Keratinocyte (primary cell): ENCODE measurements around the gene RUFY3. TPM values are rescaled to one million over a fixed set of nuclear protein-coding genes. Genes with fewer than 3 reads are reported as not detected.

Source experiments
- DNase-seq: peaks from one replicate; pipeline ENCODE4 v3.0.0-alpha.2; 2011; ENCODE audit warnings: low read depth, missing footprints, low spot score
- FAIRE-seq: peaks from 2 replicates; lab custom pipeline; 2011; peaks lifted over from hg19 to GRCh38; lab: Jason Lieb, UNC
- H2AFZ ChIP-seq: 2 replicates; pipeline ENCODE4 v1.6.0; 2012; ENCODE audit warnings: low read length, control low read depth, inconsistent platforms; ENCODE audit not compliant: control insufficient read depth
- H3K27ac ChIP-seq: 2 replicates; pipeline ENCODE4 v1.5.1; 2011; ENCODE audit warnings: low read length; ENCODE audit not compliant: control insufficient read depth, insufficient read depth
- H3K27me3 ChIP-seq: 3 replicates; pipeline ENCODE4 v1.6.0; 2011; ENCODE audit warnings: low read length; ENCODE audit not compliant: control insufficient read depth, insufficient read depth; ENCODE audit errors: extremely low read depth
- H3K36me3 ChIP-seq, 2 experiments: 2 replicates in 1 of 2; 3 replicates in 1 of 2; pipeline ENCODE4 v1.5.1; 2011; ENCODE audit warnings: low read length in 2 of 2, mild to moderate bottlenecking in 1 of 2; ENCODE audit not compliant: control insufficient read depth in 2 of 2, insufficient read depth in 2 of 2; ENCODE audit errors: extremely low read depth in 1 of 2
- H3K4me1 ChIP-seq: 3 replicates; pipeline ENCODE4 v1.5.1; 2011; ENCODE audit warnings: low read length; ENCODE audit not compliant: control insufficient read depth, insufficient read depth; ENCODE audit errors: extremely low read depth
- H3K4me2 ChIP-seq: 3 replicates; pipeline ENCODE4 v1.6.0; 2011; ENCODE audit warnings: low read depth, low read length; ENCODE audit not compliant: control insufficient read depth, insufficient read depth; ENCODE audit errors: extremely low read depth
- H3K4me3 ChIP-seq, 3 experiments: fragments of 200-600 bp in 1 of 3; sonication (generic) in 1 of 3; 2 replicates in 2 of 3; 3 replicates in 1 of 3; pipeline ENCODE4 v1.5.1; 2011 to 2016; ENCODE audit warnings: low read length in 3 of 3, mild to moderate bottlenecking in 3 of 3, control low read depth in 2 of 3, inconsistent platforms in 1 of 3, low read depth in 1 of 3, mixed read lengths in 1 of 3, mixed run types in 1 of 3, moderate library complexity in 1 of 3; ENCODE audit not compliant: control insufficient read depth in 2 of 3, insufficient read depth in 2 of 3; ENCODE audit errors: extremely low read depth in 1 of 3
- H3K79me2 ChIP-seq: 2 replicates; pipeline ENCODE4 v1.6.0; 2012; ENCODE audit warnings: low read length; ENCODE audit not compliant: control insufficient read depth, insufficient read depth
- H3K9ac ChIP-seq: 3 replicates; pipeline ENCODE4 v1.6.0; 2011; ENCODE audit warnings: low read length; ENCODE audit not compliant: control insufficient read depth, insufficient read depth; ENCODE audit errors: extremely low read depth
- H3K9me1 ChIP-seq: 3 replicates; pipeline ENCODE4 v1.6.0; 2011; ENCODE audit warnings: low read length; ENCODE audit not compliant: control insufficient read depth, insufficient read depth; ENCODE audit errors: extremely low read depth
- H3K9me3 ChIP-seq: 2 replicates; pipeline ENCODE4 v1.5.1; 2012; ENCODE audit warnings: low read depth, low read length; ENCODE audit not compliant: control insufficient read depth
- H4K20me1 ChIP-seq: 3 replicates; pipeline ENCODE4 v1.6.0; 2011; ENCODE audit warnings: low read length; ENCODE audit not compliant: control insufficient read depth, insufficient read depth; ENCODE audit errors: extremely low read depth
- CTCF ChIP-seq, 3 experiments: IDR thresholded peaks in 1 of 3; conservative IDR thresholded peaks in 1 of 3; optimal IDR thresholded peaks in 1 of 3; 2 replicates in 2 of 3; 3 replicates in 1 of 3; pipeline versions ENCODE3 to v1.5.1; 2011; ENCODE audit warnings: low read length in 3 of 3, mild to moderate bottlenecking in 3 of 3, moderate library complexity in 2 of 3, control low read depth in 1 of 3, inconsistent platforms in 1 of 3; ENCODE audit not compliant: insufficient read depth in 2 of 3; ENCODE audit errors: extremely low read depth in 1 of 3
- EZH2 ChIP-seq: IDR thresholded peaks from one replicate; pipeline ENCODE4 v1.6.1; 2012; ENCODE audit warnings: inconsistent platforms, mild to moderate bottlenecking, low read length, moderate library complexity
- dilution Hi-C: fragments of 300-500 bp; cut with MboI; formaldehyde crosslinking; loops from one replicate; pipeline ENCODE4 v1.7.0; 2020; ENCODE audit warnings: low sequenced_read_pairs; ENCODE audit not compliant: extremely low pct_ligation_motif_present
- polyA plus RNA-seq, 5 experiments: library from polyadenylated mRNA; depleted of rRNA in 3 of 5; stranded (reverse) in 3 of 5; stranded (forward) in 1 of 5; unstranded in 1 of 5; fragments of >200 nt; gene quantifications; 1 replicate in 1 of 5; 2 replicates in 3 of 5; 3 replicates in 1 of 5; pipeline versions ENCODE4 v1.2.1 to v1.2.3, GENCODE V29; 2011 to 2012; ENCODE audit warnings: missing spikeins in 2 of 5, low read depth in 1 of 5, low replicate concordance in 1 of 5

RUFY3 gene
- polyA plus RNA-seq, 1 donor (not counting 4 experiments of a cell fraction or from before 2014, with no cell fraction given): 18.9 TPM

- dilution Hi-C loops: no loop called here
- no peak overlapping the region for H2AFZ ChIP-seq
- no peaks in the 10 kb centered on the region for H3K9me1 ChIP-seq
- DNase-seq (no peak), FAIRE-seq (no peak)
- H3K4me1 ChIP-seq: no peaks in the 10 kb centered on the region
- H3K9ac ChIP-seq: no peak overlapping the region
- H3K4me3 ChIP-seq: no peak overlapping the region
- H3K27me3 ChIP-seq: no peaks in the 10 kb centered on the region
- H3K27ac ChIP-seq: no peak overlapping the region
- TF ChIP-seq EZH2: no peak
- no peak for TF ChIP-seq CTCF (optimal IDR thresholded peaks at IDR 0.05 in 1 of 3, IDR thresholded peaks at IDR 0.05 in 1 of 3, conservative IDR thresholded peaks at IDR 0.05 in 1 of 3; ENCODE audit: extremely low read depth in 1 of 3, insufficient read depth in 2 of 3, low read length in 3 of 3)
- no peaks in the 10 kb centered on the region for H3K9me3 ChIP-seq
- peaks cover 6 to 9% of the 10 kb centered on the region in 2 experiments for H3K36me3 ChIP-seq
- no peak overlapping the region for H3K4me2 ChIP-seq
- no peaks in the 10 kb centered on the region for H3K79me2 ChIP-seq
- no peaks in the 10 kb centered on the region for H4K20me1 ChIP-seq
These were observed 95.1 kb downstream of the RUFY3 start for GRCh38 chr4:70816894-70817293.

GRCh38 chr4:70818173-70818855, 96.5 kb downstream of the RUFY3 start:
- DNase-seq (no peak), FAIRE-seq (no peak)
- Histone ChIP-seq H3K79me2 (no peaks in the 10 kb centered on the region), H4K20me1 (no peaks in the 10 kb centered on the region), H3K4me2 (no peak overlapping the region), H3K36me3 (peaks cover 8 to 9% of the 10 kb centered on the region in 2 experiments), H3K4me1 (no peaks in the 10 kb centered on the region), H3K9me1 (no peaks in the 10 kb centered on the region), H3K4me3 (no peak overlapping the region), H3K27ac (no peak overlapping the region), H3K27me3 (no peaks in the 10 kb centered on the region), H2AFZ (no peak overlapping the region), H3K9me3 (no peaks in the 10 kb centered on the region), H3K9ac (no peak overlapping the region)
- dilution Hi-C loops: no loop called here
- no peak for TF ChIP-seq CTCF (optimal IDR thresholded peaks at IDR 0.05 in 1 of 3, IDR thresholded peaks at IDR 0.05 in 1 of 3, conservative IDR thresholded peaks at IDR 0.05 in 1 of 3; ENCODE audit: extremely low read depth in 1 of 3, insufficient read depth in 2 of 3, low read length in 3 of 3)
